OCI-LY7 (cell line): Measurements from ENCODE around the gene MYBL2. TPM values are rescaled to one million over a fixed set of nuclear protein-coding genes. Genes with fewer than 3 reads are reported as not detected.
"Not testable (repeated sequence)": the region's sequence is repeated elsewhere in the genome, so short reads cannot be mapped to it uniquely, and the experiment has no call there.

Experiments
- BruUV-seq: library from RNA; stranded (reverse); fragments of 400-500 nt; replicated peaks from 2 replicates; lab custom pipeline; 2021; lab: Mats Ljungman, UMichigan
- CTCF ChIA-PET: fragments of 300-600 bp; sonication (Branson Sonifier 250); formaldehyde crosslinking; loops from one replicate; lab custom pipeline; 2022; ENCODE audit warnings: antibody characterized with exemption; ENCODE audit not compliant: unreplicated experiment; lab: Charles Lee
- POLR2A ChIA-PET: fragments of 300-600 bp; sonication (Branson Sonifier 250); formaldehyde crosslinking; loops from one replicate; lab custom pipeline; 2022; ENCODE audit warnings: antibody characterized with exemption; lab: Charles Lee
- DNase-seq: peaks from one replicate; pipeline ENCODE4 v3.0.0-alpha.2; 2015; ENCODE audit warnings: low spot score
- H2AFZ ChIP-seq: fragments of 200-600 bp; sonication (generic), shearing (Covaris generic); 2 replicates; pipeline ENCODE4 v1.6.1; 2014; ENCODE audit warnings: mild to moderate bottlenecking, antibody characterized with exemption, low read length, moderate library complexity
- H3K27ac ChIP-seq: fragments of 200-600 bp; sonication (generic); 2 replicates; pipeline ENCODE4 v1.5.1; 2014; ENCODE audit warnings: mixed run types, low read depth, mild to moderate bottlenecking, moderate library complexity, low read length, inconsistent platforms; ENCODE audit not compliant: poor library complexity, severe bottlenecking
- H3K36me3 ChIP-seq: fragments of 200-600 bp; sonication (generic); 2 replicates; pipeline ENCODE4 v1.6.1; 2014; ENCODE audit warnings: mild to moderate bottlenecking, antibody characterized with exemption, low read length, moderate library complexity, mixed read lengths; ENCODE audit not compliant: insufficient read depth
- H3K4me1 ChIP-seq: fragments of 200-600 bp; sonication (generic); 2 replicates; pipeline ENCODE4 v1.5.1; 2014; ENCODE audit warnings: mild to moderate bottlenecking, low read length; ENCODE audit not compliant: insufficient read depth, poor library complexity, severe bottlenecking
- H3K4me2 ChIP-seq: fragments of 200-600 bp; sonication (generic); 2 replicates; pipeline ENCODE4 v1.6.1; 2014; ENCODE audit warnings: mild to moderate bottlenecking, low read length
- H3K4me3 ChIP-seq: fragments of 200-600 bp; sonication (generic); 2 replicates; pipeline ENCODE4 v1.5.1; 2014; ENCODE audit warnings: mild to moderate bottlenecking, low read depth, low read length; ENCODE audit not compliant: poor library complexity, severe bottlenecking
- H3K79me2 ChIP-seq: fragments of 200-600 bp; sonication (generic); 2 replicates; pipeline ENCODE4 v1.6.1; 2016; ENCODE audit warnings: low read depth, mild to moderate bottlenecking, low read length, moderate library complexity, mixed read lengths; ENCODE audit not compliant: insufficient read depth
- H3K9me2 ChIP-seq: fragments of 200-600 bp; sonication (generic); 2 replicates; pipeline ENCODE4 v1.6.1; 2016; ENCODE audit warnings: mild to moderate bottlenecking, low read length, mixed read lengths; ENCODE audit not compliant: insufficient read depth
- H3K9me3 ChIP-seq: fragments of 200-600 bp; sonication (generic); 2 replicates; pipeline ENCODE4 v1.6.1; 2014; ENCODE audit warnings: mild to moderate bottlenecking, mixed run types, low read length, mixed read lengths
- H4K20me1 ChIP-seq: fragments of 200-600 bp; sonication (generic); 2 replicates; pipeline ENCODE4 v1.6.1; 2014; ENCODE audit warnings: mild to moderate bottlenecking, antibody characterized with exemption, low read length, moderate library complexity, mixed read lengths; ENCODE audit not compliant: insufficient read depth
- CTCF ChIP-seq: fragments of 200-600 bp; sonication (generic); conservative IDR thresholded peaks from 2 replicates; pipeline ENCODE4 v1.5.1; 2014; ENCODE audit warnings: mild to moderate bottlenecking, antibody characterized with exemption, low read length, moderate library complexity, mixed read lengths
- EZH2phosphoT487 ChIP-seq: fragments of 200-600 bp; sonication (generic); IDR thresholded peaks from 2 replicates; pipeline ENCODE4 v1.6.1; 2018; ENCODE audit warnings: low read depth, borderline replicate concordance, mild to moderate bottlenecking, mixed run types, antibody characterized with exemption, low read length, moderate library complexity, mixed read lengths
- intact Hi-C: fragments of 100-400 bp; cut with micrococcal nuclease; formaldehyde crosslinking; loops from one replicate; pipeline ENCODE4 v1.10.0; 2022; ENCODE audit not compliant: unreplicated experiment
- total RNA-seq, 2 experiments: library from RNA; depleted of rRNA in 1 of 2; stranded (reverse); fragments of >200 nt in 1 of 2; shearing (Covaris generic) in 1 of 2; gene quantifications; 2 replicates each; pipeline ENCODE4 v1.2.3, GENCODE V29; 2014 to 2022

MYBL2 gene
- total RNA-seq, 2 experiments from 2014 or later, result 268 to 472 TPM

GRCh38 chr20:43653966-43654365 is 12.9 kb upstream of the MYBL2 start:
- H3K4me2 ChIP-seq, result no peak overlapping the region
- no peaks in the 10 kb centered on the region for H4K20me1 ChIP-seq
- H3K27ac ChIP-seq, result no peak overlapping the region
- H3K36me3 ChIP-seq, result no peaks in the 10 kb centered on the region
- no peaks in the 10 kb centered on the region for H3K9me3 ChIP-seq
- ChIA-PET POLR2A (interaction anchor here (0.7 kb wide), 1 partner anchor 54 kb away, joined by 3 read pairs; no protein-coding TSS in a partner anchor), CTCF (no interaction called here)
- no peak overlapping the region for H2AFZ ChIP-seq
- no peak for TF ChIP-seq CTCF
- no peak for TF ChIP-seq EZH2phosphoT487
- H3K9me2 ChIP-seq, result no peaks in the 10 kb centered on the region
- no TSS peak for BruUV-seq
- no peak for DNase-seq
- H3K79me2 ChIP-seq, result no peaks in the 10 kb centered on the region
- intact Hi-C loops, result no loop called here
- H3K4me1 ChIP-seq, result peaks cover 17% of the 10 kb centered on the region
- no peak overlapping the region for H3K4me3 ChIP-seq

GRCh38 chr20:43655176-43655575 is 11.7 kb upstream of the MYBL2 start:
- intact Hi-C loops, H4K20me1 ChIP-seq, H3K4me3 ChIP-seq, CTCF ChIA-PET, H3K79me2 ChIP-seq, H3K27ac ChIP-seq, H2AFZ ChIP-seq, BruUV-seq, H3K9me2 ChIP-seq, H3K9me3 ChIP-seq, H3K4me2 ChIP-seq, POLR2A ChIA-PET, DNase-seq, H3K36me3 ChIP-seq: not testable (repeated sequence)
- H3K4me1 ChIP-seq, result peaks cover 19% of the 10 kb centered on the region

GRCh38 chr20:43655937-43656336 is 11.0 kb upstream of the MYBL2 start:
- no peak overlapping the region; the same call in 1 of the 2 replicates for H2AFZ ChIP-seq
- no peaks in the 10 kb centered on the region for H4K20me1 ChIP-seq
- intact Hi-C loops, result no loop called here
- ChIA-PET POLR2A (interaction anchor here (0.7 kb wide), 1 partner anchor 650 kb away, joined by 3 read pairs; no protein-coding TSS in a partner anchor), CTCF (no interaction called here)
- no peak overlapping the region for H3K27ac ChIP-seq
- no peaks in the 10 kb centered on the region for H3K79me2 ChIP-seq
- TF ChIP-seq EZH2phosphoT487 (no peak), CTCF (no peak)
- no peak for DNase-seq
- no TSS peak for BruUV-seq
- H3K9me2 ChIP-seq, result no peaks in the 10 kb centered on the region
- H3K9me3 ChIP-seq, result no peaks in the 10 kb centered on the region
- peak overlapping the region; percentile 79 for H3K4me3 ChIP-seq
- H3K4me1 ChIP-seq, result peaks cover 19% of the 10 kb centered on the region
- peak overlapping the region; percentile 94 for H3K4me2 ChIP-seq
- no peaks in the 10 kb centered on the region; the same call in 1 of the 2 replicates for H3K36me3 ChIP-seq
